Middle frontal gyrus (tissue), 1 donor: ENCODE measurements around the gene POU2F2.

Source experiments
- DNase-seq: peaks from one replicate; pipeline ENCODE4 v3.0.0-alpha.2; 2015; ENCODE audit warnings: low spot score; ENCODE audit errors: extremely low spot score

Gene POU2F2

DNA sequence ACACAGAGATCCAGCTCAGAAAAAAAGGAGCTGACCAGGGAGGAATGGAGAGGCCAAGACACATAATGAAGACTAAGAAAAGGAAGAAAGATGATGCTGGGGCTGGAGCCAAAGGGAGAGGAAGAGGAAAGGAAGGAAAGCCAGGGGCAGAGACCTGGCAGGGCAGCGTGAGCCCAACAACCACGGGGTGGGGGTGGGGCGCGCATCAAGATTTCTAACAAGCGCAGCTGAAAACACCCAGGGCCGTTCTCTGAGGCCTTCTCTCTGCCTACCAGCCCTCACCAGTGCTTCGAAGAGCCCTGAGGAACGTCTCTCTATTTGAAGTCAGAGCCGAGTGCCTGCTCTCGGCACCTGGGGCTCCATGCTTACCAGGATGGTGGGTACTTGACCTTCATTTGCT is 23.6 kb upstream of the POU2F2 start:
- no peak for DNase-seq

DNA sequence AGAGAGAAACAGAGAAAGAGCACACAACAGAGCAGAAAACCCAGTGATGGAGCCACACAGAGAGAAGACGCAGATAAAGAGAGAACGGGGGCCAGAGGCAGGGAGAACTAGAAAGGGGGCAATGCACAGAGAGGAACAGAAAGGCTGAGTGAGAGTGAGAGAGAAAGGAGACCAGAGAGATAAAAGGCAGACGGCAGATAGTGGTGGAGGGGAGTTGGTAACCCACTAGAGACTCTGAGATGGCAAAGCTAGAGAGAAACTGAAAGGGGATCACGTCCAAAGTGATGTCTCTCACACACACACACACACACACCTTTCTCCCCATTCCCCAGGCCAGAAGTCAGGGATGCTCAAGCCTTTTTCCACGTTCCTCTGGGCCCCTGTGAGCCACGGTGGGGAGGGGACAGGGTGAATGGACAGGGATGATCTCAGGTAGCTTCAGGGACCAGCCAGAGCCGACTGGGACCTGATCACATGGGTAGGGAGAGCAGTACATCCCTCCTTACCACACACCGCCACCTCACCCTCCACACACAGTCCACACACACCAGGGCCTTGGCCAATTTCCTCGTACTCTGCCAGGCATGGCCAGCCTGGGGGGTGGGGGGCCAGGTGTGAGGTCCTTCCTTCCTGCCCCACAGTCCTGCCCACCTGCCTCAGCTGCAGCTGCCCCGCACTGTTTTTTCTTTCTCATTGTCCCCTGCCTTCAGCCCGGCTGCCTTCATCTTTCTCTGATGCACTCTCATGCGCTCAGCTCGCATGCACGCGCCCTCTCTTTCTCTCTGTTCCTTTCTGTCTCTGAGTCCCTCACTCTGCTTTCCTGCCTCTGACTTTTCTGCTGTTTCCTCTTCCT is 22.5 kb upstream of the POU2F2 start:
- DNase-seq: no peak

- no peak for DNase-seq
Observed at GRCh38 chr19:42153672-42154433, 21.6 kb upstream of the POU2F2 start.

DNA sequence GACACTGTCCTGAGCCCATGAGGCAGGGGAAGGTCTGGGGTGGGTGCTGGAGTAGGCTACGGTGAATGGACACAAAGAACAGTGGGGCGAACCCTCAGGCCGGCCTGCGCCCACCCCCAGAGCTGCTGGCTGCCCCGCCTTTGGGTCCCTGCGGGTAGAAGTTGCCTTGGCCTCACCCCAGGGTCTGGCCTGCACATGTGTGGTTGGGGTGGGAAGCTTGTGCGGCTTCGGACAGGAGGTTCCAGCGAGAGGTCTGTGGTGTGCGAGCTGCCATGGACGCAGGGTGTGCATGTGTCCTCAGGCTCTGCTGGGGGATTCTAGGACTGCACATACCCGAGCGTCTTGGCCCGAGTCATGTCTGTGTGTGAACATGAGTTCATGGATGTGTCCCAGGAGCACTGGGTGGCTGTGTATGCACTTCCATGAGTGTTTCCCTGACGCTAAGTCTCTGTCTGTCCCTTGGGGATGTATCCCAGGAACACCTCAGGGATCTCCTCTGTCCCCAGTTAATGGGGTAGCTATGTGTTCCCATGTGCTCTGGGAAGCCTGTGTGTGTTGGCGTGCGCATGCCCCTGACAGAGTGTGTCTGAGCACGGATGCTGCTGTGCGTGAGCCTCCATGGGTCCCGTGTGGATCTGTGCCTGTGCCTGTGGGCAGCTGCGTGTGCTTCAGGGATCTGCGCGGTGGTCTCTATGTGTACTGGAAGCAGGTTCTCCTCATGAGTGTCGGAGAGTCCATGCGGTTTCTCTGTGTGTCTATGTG is 20.8 kb upstream of the POU2F2 start:
- DNase-seq: no peak

DNA sequence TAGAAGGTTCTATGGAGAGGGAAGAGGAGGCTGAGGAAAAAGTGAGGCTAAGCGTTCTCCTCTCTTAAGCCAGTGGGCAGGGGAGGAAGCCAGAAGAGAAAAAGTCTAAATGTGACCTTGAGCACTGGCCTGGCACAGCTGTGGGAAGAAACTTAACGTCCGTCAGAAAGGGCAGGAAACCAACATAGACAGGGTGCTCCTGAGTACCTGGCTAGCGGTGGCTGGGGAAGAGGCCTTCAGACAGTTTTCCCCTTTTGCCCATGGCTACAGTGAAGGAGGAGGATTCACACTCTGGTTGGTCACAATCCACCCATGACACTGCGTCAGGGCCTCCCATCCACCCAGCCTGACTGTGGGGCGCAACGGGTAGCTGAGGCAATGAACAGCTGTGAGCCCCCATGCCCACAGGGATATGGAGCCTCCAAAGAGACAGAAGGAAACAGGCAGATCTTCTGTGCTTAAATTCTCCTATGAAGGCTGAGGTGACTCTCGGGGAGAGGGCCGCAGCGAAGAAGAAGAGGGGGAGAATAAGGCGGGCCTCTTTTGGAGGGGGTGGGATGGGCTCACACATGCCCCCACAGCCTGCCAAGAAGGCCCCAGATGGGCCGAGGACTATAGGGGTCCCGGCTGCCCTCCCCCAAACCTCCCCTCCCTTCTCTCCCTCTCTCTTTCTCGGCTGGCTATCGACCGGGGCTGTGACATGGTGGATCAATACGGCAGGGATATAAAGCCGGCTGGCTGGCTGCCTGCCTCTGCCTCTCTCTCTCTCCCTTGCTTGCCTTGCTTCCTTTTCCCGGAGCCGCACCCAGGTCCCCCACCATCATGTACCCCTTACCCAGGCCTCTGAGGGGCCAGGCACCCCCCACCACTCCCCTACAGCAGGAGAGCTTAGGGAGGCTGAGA is 19.8 kb upstream of the POU2F2 start:
- DNase-seq: no peak

- no peak for DNase-seq
Observed at GRCh38 chr19:42150911-42151361, 18.7 kb upstream of the POU2F2 start.

DNA sequence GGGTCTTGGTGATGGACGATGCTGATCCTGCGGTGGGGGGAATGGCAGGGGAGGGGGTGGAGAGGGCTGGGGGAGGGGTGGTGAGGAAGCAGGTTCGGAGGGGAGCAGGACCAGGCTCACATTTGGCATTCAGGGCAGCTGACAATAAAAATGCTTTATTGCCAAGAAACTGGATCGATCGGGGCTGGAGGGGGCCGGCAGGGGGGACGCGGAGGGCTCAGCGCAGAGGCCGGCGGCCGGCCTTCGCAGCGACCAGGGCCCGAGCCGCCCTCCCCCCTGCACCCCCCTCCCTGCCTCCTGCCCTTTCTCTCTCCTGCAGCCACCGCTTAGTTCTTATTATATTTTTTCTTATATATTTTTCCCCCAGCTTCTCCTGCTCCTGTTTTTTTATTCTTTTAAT is 18.1 kb upstream of the POU2F2 start:
- DNase-seq: no peak

GRCh38 chr19:42149447-42150202 is 17.4 kb upstream of the POU2F2 start:
- DNase-seq: no peak

- DNase-seq: no peak
Observed at GRCh38 chr19:42148266-42148665, 16.0 kb upstream of the POU2F2 start.

DNA sequence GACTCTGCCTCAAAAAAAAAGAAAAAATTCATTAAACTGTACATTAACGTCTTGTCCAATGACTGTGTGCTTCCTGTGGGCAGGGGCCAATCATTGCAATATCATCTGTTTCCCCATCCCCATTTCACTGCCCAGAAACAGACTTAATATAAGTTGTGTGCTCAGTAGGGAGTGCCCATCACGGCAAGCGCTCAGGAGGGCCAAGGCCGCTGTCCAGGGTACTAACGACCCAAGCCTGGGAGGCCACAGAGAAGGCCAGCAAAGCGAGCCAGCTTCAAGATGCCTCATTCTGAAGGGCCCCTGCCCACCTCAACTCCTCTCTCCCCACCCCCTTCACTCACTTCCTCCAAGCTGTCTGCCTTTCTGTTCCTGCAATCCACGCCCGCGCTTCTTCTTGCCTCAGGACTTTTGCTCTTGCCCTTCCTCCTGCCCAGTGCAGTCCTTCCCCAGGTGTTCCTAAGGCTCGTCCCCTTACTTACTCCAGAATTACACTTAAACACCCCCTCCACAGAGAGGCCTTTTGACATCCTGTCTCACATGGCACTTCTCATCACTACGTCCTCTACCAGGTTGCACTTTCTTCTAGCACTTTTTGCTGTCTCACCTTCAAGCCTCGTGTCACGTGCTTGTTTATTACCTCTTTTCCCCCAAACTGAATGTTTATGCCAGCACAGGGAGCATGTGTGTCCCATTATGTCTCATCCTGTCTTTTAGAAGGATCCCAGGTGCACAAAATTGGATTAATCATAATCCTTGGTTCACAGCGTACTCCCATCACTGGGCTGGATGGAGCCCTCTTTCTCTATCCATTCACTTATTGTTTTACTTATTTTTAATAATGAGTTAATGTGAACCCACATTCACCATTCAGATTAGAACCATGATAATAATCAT is 11.3 kb upstream of the POU2F2 start:
- DNase-seq: no peak

DNA sequence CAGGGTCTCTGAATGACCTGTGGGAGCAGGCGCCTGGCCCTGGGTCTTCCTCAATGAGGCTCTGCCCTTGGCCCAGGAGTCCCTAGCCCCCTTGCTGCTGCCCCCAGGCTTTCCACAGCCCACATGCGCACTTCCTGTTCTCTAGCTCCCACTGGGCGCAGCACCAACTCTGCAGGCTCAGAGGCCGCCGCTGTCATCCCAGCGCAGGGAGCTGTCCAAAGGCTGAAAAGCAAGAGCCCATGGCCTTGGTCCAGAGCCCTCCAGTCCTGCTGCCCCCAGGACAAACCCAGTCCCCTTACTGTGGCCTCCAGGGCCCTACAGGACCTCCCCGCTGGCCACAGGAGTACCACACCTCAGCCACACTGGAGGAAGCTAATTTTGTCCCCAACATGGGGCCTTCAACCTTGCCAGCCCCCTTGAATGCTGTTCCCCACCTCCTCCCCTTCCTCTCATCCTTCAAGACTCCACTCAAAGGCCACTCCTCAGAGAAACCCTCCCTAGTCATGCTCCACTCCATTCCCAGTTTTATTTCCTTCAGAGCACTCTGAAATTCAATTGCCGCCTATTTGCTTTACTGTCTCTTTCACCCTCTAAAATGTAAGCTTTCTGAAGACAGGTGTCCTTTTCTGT is 8.0 kb upstream of the POU2F2 start:
- DNase-seq: no peak

- DNase-seq: no peak
Observed at GRCh38 chr19:42134535-42135070, 2.4 kb upstream of the POU2F2 start.

DNA sequence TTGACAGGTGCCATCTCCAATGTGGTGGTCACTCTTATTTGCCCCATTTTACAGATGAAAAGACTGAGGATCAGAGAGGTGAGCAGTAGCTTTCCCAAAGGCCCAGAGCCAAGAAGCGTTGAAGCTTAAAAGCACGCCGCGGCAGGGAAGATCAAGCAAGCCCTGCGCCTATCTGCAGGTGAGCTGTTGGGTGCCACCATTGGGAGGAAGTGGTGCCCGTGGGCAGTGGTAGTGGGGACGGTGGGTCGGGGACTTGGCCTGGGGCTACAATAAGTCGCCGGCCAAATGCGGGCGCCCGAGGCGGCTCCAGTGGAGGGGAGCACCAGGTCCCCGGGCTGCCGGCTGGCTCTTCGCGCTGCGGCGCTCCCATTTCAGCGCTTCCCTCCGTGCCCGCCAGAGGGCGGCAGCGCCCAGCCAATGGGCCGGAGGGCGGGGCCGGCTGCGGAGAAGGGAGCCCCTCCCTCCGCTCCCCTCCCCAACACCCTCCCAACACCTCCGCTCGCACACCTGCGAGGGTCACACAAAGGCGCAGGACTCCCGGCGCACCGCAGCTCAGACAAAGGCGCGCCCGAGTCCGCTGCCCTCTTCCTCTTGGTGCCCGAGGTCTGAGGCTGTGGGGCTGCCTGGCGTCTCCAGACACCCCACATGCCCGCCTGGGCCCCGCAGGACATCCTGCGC is 744 bp upstream of the POU2F2 start:
- DNase-seq: peak; percentile 59

DNA sequence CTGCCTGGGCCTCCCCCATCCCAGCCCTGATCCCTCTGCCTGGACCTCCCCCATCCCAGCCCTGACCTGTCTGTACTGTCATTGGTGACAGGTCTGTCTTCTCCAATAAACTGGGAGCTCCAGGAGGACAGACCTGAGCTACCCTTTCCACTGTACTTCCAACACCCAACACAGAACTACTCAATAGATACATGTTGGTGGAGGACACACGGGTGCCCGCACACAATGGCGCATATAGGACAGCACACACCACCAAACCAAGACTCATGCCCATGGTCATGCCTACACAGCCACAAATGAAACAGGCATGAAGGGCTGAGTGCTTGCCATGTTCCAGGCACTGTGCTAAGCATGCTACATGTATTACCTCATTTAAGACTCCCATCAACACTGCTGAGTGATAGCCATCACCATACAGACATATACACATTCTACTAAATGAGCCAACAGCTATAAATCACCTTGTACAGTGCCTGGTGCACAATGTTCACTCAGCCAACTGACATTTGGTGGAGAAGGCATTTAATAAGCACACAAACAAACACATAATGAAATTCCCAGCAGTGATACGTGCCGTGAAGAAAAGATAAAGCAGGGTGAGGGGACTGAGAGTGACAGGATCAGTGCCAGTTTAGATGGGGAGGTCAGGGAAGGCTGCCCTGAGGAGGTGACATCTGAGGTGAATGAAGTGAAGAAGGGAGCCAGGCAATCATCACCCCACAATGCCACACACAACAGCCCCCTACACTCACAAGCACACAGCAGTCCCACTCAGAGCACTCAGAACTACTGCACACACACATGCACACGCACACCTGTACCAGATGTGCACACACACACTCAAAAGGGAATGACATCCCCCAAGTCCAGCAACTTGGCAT is 857 bp downstream of the POU2F2 start:
- no peak for DNase-seq

GRCh38 chr19:42130254-42130573 is 2.0 kb downstream of the POU2F2 start:
- DNase-seq: no peak

DNA sequence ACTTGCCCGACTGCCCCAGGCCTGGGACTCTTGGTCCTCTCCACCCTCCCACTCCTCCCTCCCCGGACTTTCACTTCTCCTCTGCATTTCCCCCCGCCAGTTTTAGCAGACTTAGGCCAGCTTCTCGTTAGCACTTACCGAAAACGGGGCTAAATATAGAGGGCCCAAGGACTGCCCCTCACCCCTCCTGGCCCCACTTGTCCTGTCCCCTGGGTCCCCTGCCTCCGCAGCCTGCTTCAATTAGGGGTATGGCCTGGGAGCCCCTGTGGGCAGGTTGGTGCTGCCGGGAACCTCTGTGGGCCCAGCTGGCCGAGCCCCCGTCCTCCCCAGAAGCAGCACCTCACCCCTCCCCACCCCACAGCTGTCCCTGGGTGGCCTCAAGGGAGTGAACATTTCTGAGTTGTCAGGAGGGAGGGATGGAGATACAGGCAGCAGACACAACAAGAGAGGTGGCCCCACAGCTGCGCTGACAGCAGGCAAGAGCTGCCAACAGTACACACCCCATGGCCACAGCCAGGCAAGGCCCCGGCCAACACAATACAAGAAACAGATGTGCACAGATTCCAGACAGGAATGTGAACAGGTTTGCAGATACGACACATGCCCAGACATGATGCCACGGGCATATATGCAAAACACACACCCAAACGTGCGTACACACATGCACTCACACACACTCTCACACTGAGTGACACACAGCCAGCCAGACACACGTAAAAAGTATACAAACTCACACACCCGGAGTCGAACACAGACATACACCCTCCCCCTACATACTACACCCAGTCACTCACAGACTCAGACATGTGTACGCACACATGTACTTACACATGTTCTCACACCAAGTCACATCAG is 2.6 kb downstream of the POU2F2 start:
- DNase-seq: no peak
